GM12872 (cell line): ENCODE results near the gene PRDM2.

Experiments used
- CTCF ChIP-seq: IDR thresholded peaks from 3 replicates; pipeline ENCODE4 v1.5.1; 2011; ENCODE audit warnings: low read depth, mild to moderate bottlenecking, low read length, moderate library complexity; ENCODE audit not compliant: insufficient read depth

PRDM2 gene

GRCh38 chr1:13790290-13791030 is 90.5 kb downstream of the PRDM2 start:
- no peak for TF ChIP-seq CTCF

GRCh38 chr1:13792419-13792818 is 92.4 kb downstream of the PRDM2 start:
- no peak for TF ChIP-seq CTCF

GRCh38 chr1:13793088-13793730 is 93.2 kb downstream of the PRDM2 start:
- no peak for TF ChIP-seq CTCF

- TF ChIP-seq CTCF, result no peak
Measured at GRCh38 chr1:13794231-13795187, 94.5 kb downstream of the PRDM2 start.

- TF ChIP-seq CTCF, result no peak
Measured at GRCh38 chr1:13797397-13797796, 97.4 kb downstream of the PRDM2 start.

GRCh38 chr1:13798120-13798519 is 98.1 kb downstream of the PRDM2 start:
- no peak for TF ChIP-seq CTCF
